ENCODE results near the gene TAB2. TPM values are rescaled to one million over a fixed set of nuclear protein-coding genes. Genes with fewer than 3 reads are reported as not detected.

Gene TAB2
- total RNA-seq = 13.5 and 22.0 TPM in 2 replicates

GRCh38 chr6:149317644-149318571 lies at the start of gene TAB2:
TSS of gene TAB2 (plus strand) at chr6:149317712. CDS start at chr6:149369998, 52,286 bp downstream.

GRCh38 chr6:149400050-149400449 lies 82.5 kb downstream of the TAB2 start, which contains the start of gene SUMO4:
TSS of gene SUMO4 (plus strand) at chr6:149400262. CDS start at chr6:149400392, 130 bp downstream.

Other genes with a start within 250 kb of the TAB2 start
- gene SUMO4, start 82.5 kb downstream of the TAB2 start, total RNA-seq = 1.1 and 1.8 TPM in 2 replicates
- under 0.01 TPM in 2 replicates for gene ZC3H12D, start 167.3 kb downstream of the TAB2 start, total RNA-seq
- 25.3 and 25.4 TPM in 2 replicates for gene PPIL4, start 228.3 kb downstream of the TAB2 start, total RNA-seq
- gene GINM1, start 248.7 kb downstream of the TAB2 start, total RNA-seq = 29.0 and 52.3 TPM in 2 replicates

Data from endothelial cell of coronary artery (primary cell).